ENCODE data around the gene MRPS18A. TPM values are rescaled to one million over a fixed set of nuclear protein-coding genes. Genes with fewer than 3 reads are reported as not detected.

MRPS18A gene
- total and polyA plus RNA-seq, 2 experiments from 2014 or later: 58.6 to 62.7 TPM

- Mint-ChIP-seq H3K4me1 (peaks cover 21% of the 10 kb centered on the region), H3K27ac (no peak overlapping the region), H3K27me3 (ENCODE audit: insufficient read depth, low read depth, poor library complexity) (peaks cover 4% of the 10 kb centered on the region), H3K9me3 (no peaks in the 10 kb centered on the region), H3K36me3 (ENCODE audit: low read depth) (peaks cover 11% of the 10 kb centered on the region), H3K4me3 (no peak overlapping the region)
- H2AFZ ChIP-seq: no peak overlapping the region
- H3K4me2 ChIP-seq: no peak overlapping the region
- no peak for ATAC-seq
- no peak overlapping the region for H3K27ac ChIP-seq (ENCODE audit: low read depth)
- H3K27me3 ChIP-seq (ENCODE audit: insufficient read depth): no peaks in the 10 kb centered on the region
- TF ChIP-seq, protein P1, sequence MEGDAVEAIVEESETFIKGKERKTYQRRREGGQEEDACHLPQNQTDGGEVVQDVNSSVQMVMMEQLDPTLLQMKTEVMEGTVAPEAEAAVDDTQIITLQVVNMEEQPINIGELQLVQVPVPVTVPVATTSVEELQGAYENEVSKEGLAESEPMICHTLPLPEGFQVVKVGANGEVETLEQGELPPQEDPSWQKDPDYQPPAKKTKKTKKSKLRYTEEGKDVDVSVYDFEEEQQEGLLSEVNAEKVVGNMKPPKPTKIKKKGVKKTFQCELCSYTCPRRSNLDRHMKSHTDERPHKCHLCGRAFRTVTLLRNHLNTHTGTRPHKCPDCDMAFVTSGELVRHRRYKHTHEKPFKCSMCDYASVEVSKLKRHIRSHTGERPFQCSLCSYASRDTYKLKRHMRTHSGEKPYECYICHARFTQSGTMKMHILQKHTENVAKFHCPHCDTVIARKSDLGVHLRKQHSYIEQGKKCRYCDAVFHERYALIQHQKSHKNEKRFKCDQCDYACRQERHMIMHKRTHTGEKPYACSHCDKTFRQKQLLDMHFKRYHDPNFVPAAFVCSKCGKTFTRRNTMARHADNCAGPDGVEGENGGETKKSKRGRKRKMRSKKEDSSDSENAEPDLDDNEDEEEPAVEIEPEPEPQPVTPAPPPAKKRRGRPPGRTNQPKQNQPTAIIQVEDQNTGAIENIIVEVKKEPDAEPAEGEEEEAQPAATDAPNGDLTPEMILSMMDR (conservative IDR thresholded peaks at IDR 0.05; ENCODE audit: low read depth in 2 of 2): no peak
- no peak for TF ChIP-seq STAT1 (IDR thresholded peaks at IDR 0.05; ENCODE audit: unreplicated experiment)
- TF ChIP-seq POLR2AphosphoS5 (IDR thresholded peaks at IDR 0.05; ENCODE audit: low read depth): no peak
- TF ChIP-seq CREB1 (CRISPR knock-in tag; IDR thresholded peaks at IDR 0.05; ENCODE audit: low read depth): no peak
- no peak for TF ChIP-seq ZNF331 (CRISPR knock-in tag; IDR thresholded peaks at IDR 0.05; ENCODE audit: low read depth)
- TF ChIP-seq EZH2phosphoT487 (IDR thresholded peaks at IDR 0.05; ENCODE audit: unreplicated experiment): no peak
- TF ChIP-seq ZNF462 (CRISPR knock-in tag; IDR thresholded peaks at IDR 0.05): no peak
- TF ChIP-seq NANOG (IDR thresholded peaks at IDR 0.05; ENCODE audit: borderline replicate concordance): no peak
- TF ChIP-seq ETS1 (IDR thresholded peaks at IDR 0.05): no peak
- TF ChIP-seq ZNF114 (CRISPR knock-in tag; IDR thresholded peaks at IDR 0.05): no peak
- no peak for TF ChIP-seq REST (IDR thresholded peaks at IDR 0.05; ENCODE audit: unreplicated experiment)
- TF ChIP-seq EZH2 (IDR thresholded peaks at IDR 0.05; ENCODE audit: low read depth, unreplicated experiment): no peak
- TF ChIP-seq JUNB (IDR thresholded peaks at IDR 0.05; ENCODE audit: unreplicated experiment): no peak
- DNase-seq (ENCODE audit: low spot score): no peak
- peaks cover 11% of the 10 kb centered on the region; the same call in 1 of the 2 replicates for H3K4me1 ChIP-seq (ENCODE audit: insufficient read depth)
- H3K9me2 ChIP-seq (ENCODE audit: insufficient read depth): no peaks in the 10 kb centered on the region
- H3F3A ChIP-seq (replicated peaks; ENCODE audit: low read depth): no peaks in the 10 kb centered on the region; the same call in 1 of the 2 replicates
- no peak overlapping the region for H3K4me3 ChIP-seq
- H4K20me1 ChIP-seq (replicated peaks; ENCODE audit: insufficient read depth): peaks cover 40% of the 10 kb centered on the region
- peaks cover 7% of the 10 kb centered on the region; the same call in 1 of the 2 replicates for H3K36me3 ChIP-seq (ENCODE audit: insufficient read depth)
- peaks cover 77% of the 10 kb centered on the region for H3K79me2 ChIP-seq (replicated peaks; ENCODE audit: insufficient read depth)
These were observed 4.7 kb downstream of the MRPS18A start for GRCh38 chr6:43682724-43683429.

Measured in GM23338 (cell line).